Tibial nerve (tissue), 4 donors: ENCODE data around the gene CELSR3. TPM values are rescaled to one million over a fixed set of nuclear protein-coding genes. Genes with fewer than 3 reads are reported as not detected.

Experiments
- DNase-seq, 2 donors: peaks; one replicate each; pipeline ENCODE4 v3.0.0-alpha.2; 2019; ENCODE audit warnings: low spot score in 2 of 2
- H3K27ac ChIP-seq, 4 donors: fragments of 200-600 bp; sonication (generic) in 3 of 4; one replicate each; pipeline ENCODE4 v1.5.1; 2017 to 2019; ENCODE audit warnings: mild to moderate bottlenecking in 1 of 4
- H3K27me3 ChIP-seq, 2 donors: fragments of 200-600 bp; sonication (generic) in 1 of 2; one replicate each; pipeline versions ENCODE4 v1.5.1 to v1.6.0; 2017 to 2019
- H3K36me3 ChIP-seq, 3 donors: fragments of 200-600 bp; sonication (generic); one replicate each; pipeline ENCODE4 v1.5.1; 2018 to 2019
- H3K4me1 ChIP-seq, 4 donors: fragments of 200-600 bp; sonication (generic) in 3 of 4; one replicate each; pipeline ENCODE4 v1.5.1; 2017 to 2019
- H3K4me3 ChIP-seq, 4 donors: fragments of 200-600 bp; sonication (generic) in 3 of 4; one replicate each; pipeline ENCODE4 v1.5.1; 2017 to 2019; ENCODE audit warnings: mild to moderate bottlenecking in 1 of 4, moderate library complexity in 1 of 4
- H3K9me3 ChIP-seq, 4 donors: fragments of 200-600 bp; sonication (generic) in 3 of 4; one replicate each; pipeline ENCODE4 v1.5.1; 2017 to 2019
- CTCF ChIP-seq, 5 experiments: fragments of 200-600 bp in 3 of 5; fragments of 450-650 bp in 2 of 5; sonication (generic) in 3 of 5; IDR thresholded peaks; one replicate each; pipeline ENCODE4 v1.5.1; 2016 to 2019; ENCODE audit warnings: antibody characterized with exemption in 5 of 5, mild to moderate bottlenecking in 3 of 5, moderate library complexity in 2 of 5
- EP300 ChIP-seq, 2 donors: sonication (generic); formaldehyde crosslinking; IDR thresholded peaks; one replicate each; pipeline ENCODE4 v1.6.1; 2017; ENCODE audit warnings: antibody characterized with exemption in 2 of 2, mild to moderate bottlenecking in 1 of 2
- POLR2A ChIP-seq, 2 donors: fragments of 450-650 bp; IDR thresholded peaks; one replicate each; pipeline ENCODE4 v1.6.1; 2017; ENCODE audit warnings: antibody characterized with exemption in 2 of 2, mild to moderate bottlenecking in 2 of 2, moderate library complexity in 2 of 2
- WGBS, 2 donors: methylation state at CpG; one replicate each; pipeline ENCODE4 v1.1.5; 2018; 5-methylcytosine and 5-hydroxymethylcytosine counted together
- total RNA-seq, 4 donors: library from RNA; depleted of rRNA; stranded (reverse); fragments of >200 nt; gene quantifications; one replicate each; pipeline ENCODE4 v1.1.0, GENCODE V29; 2016

CELSR3 gene
- total RNA-seq, 4 donors from 2014 or later: 0.87 to 13.5 (median 1.5) TPM

GRCh38 chr3:48633743-48634142 lies 28.9 kb downstream of the CELSR3 start:
- H3K27me3 ChIP-seq: no peaks in the 10 kb centered on the region
- no peaks in the 10 kb centered on the region for H3K9me3 ChIP-seq
- H3K36me3 ChIP-seq: peaks cover 0 to 45% (median 0%) of the 10 kb centered on the region in 3 donors
- TF ChIP-seq CTCF (IDR thresholded peaks at IDR 0.05) (no peak), POLR2A (IDR thresholded peaks at IDR 0.05) (no peak), EP300 (IDR thresholded peaks at IDR 0.05) (no peak)
- H3K4me1 ChIP-seq: peaks cover 0 to 27% (median 19%) of the 10 kb centered on the region in 4 donors
- no peak for DNase-seq
- H3K27ac ChIP-seq: peak overlapping the region in 1 of 4 donors; percentile 75
- H3K4me3 ChIP-seq: no peak overlapping the region
- 82 to 84% methylated on average over 2 of the region's 2 CpGs for WGBS, 2 donors

- no peaks in the 10 kb centered on the region for H3K27me3 ChIP-seq
- no peak overlapping the region for H3K27ac ChIP-seq
- DNase-seq: no peak
- TF ChIP-seq POLR2A (IDR thresholded peaks at IDR 0.05): no peak
- TF ChIP-seq CTCF (IDR thresholded peaks at IDR 0.05): no peak
- no peak for TF ChIP-seq EP300 (IDR thresholded peaks at IDR 0.05)
- H3K36me3 ChIP-seq: peaks cover 0 to 50% (median 0%) of the 10 kb centered on the region in 3 donors
- no peaks in the 10 kb centered on the region for H3K9me3 ChIP-seq
- H3K4me1 ChIP-seq: peaks cover 0 to 27% (median 19%) of the 10 kb centered on the region in 4 donors
- 91 to 95% methylated on average over 15 of the region's 15 CpGs for WGBS, 2 donors
- H3K4me3 ChIP-seq: no peak overlapping the region
These were observed 29.4 kb downstream of the CELSR3 start for GRCh38 chr3:48633256-48633655.

DNA sequence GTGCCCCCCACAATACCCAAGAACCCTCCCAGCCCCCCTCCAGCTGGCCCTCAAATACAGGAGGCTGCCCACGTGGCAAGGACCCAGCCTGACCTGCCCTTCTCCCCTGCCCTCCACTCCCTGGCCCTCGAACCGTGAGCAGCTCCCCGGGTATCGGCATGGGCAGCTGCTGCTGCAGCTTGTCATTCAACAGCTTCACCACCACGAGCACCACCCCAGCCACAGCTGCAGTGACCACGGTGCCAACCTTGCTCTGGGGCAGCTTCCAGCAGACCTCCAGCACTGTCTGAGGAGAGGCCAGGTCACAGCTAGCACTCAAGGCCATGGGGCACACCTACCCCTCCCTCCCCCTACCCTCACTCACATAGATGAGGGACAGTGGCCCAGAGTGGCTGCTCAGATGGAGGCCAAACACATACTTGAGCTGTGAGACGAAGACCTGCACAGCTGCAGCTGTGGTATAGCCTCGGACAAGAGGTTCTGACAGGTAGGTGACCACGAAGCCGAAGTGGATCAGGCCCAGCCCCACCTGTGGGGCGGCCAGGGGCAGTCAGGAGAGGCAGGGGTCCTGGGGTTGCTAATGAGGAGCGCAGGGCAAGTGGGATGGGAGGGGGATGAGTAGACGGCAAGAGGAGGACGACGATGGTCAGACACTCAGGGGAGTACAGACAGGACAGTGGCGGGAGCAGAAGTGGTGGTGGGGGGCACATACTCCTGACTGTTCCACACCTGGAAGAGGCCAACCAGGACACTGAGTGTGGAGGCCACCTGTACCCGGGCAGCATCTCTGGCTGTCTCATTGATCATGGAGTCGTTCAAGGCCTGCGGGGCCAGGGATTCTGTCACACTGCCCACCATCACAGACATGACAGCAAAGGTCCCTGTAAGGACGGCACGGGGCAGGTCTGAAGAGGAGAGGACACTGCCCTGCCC lies 30.9 kb downstream of the CELSR3 start:
- H3K4me1 ChIP-seq: peaks cover 0 to 27% (median 19%) of the 10 kb centered on the region in 4 donors
- 85 to 90% methylated on average over 22 of the region's 22 CpGs for WGBS, 2 donors
- no peak overlapping the region for H3K4me3 ChIP-seq
- no peak for DNase-seq
- no peak for TF ChIP-seq CTCF (IDR thresholded peaks at IDR 0.05)
- no peak for TF ChIP-seq EP300 (IDR thresholded peaks at IDR 0.05)
- TF ChIP-seq POLR2A (IDR thresholded peaks at IDR 0.05): no peak
- H3K27ac ChIP-seq: no peak overlapping the region
- H3K9me3 ChIP-seq: no peaks in the 10 kb centered on the region
- no peaks in the 10 kb centered on the region for H3K27me3 ChIP-seq
- peaks cover 0 to 65% (median 0%) of the 10 kb centered on the region in 3 donors for H3K36me3 ChIP-seq

DNA sequence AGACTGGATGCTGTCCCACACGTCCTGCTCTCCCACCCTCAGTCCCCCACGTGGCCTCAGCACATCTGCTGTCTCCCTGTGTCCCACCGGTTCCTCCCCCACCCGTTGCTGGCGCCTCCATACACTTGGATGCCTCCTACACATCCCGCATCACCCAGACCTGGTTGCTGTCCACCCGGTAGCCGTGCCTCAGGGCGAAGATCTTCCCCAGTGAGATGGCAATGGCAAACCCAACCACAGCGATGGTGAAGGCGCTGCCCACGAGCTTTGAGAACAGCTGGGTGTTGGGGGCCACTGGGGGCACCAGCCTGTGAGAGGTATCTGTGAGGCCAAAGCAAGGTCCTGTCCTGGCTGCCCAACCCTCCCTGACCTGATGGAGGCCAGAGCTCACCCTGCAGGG lies 31.9 kb downstream of the CELSR3 start:
- peaks cover 0 to 74% (median 0%) of the 10 kb centered on the region in 3 donors for H3K36me3 ChIP-seq
- TF ChIP-seq EP300 (IDR thresholded peaks at IDR 0.05): no peak
- TF ChIP-seq POLR2A (IDR thresholded peaks at IDR 0.05): no peak
- no peak for TF ChIP-seq CTCF (IDR thresholded peaks at IDR 0.05)
- H3K27ac ChIP-seq: no peak overlapping the region
- no peaks in the 10 kb centered on the region for H3K27me3 ChIP-seq
- 80 to 92% methylated on average over 12 of the region's 12 CpGs for WGBS, 2 donors
- DNase-seq: no peak
- H3K9me3 ChIP-seq: no peaks in the 10 kb centered on the region
- H3K4me3 ChIP-seq: no peak overlapping the region
- H3K4me1 ChIP-seq: peaks cover 0 to 18% (median 13%) of the 10 kb centered on the region in 4 donors

GRCh38 chr3:48630407-48630806 lies 32.3 kb downstream of the CELSR3 start:
- Histone ChIP-seq H3K27ac (no peak overlapping the region), H3K4me3 (no peak overlapping the region), H3K4me1 (peaks cover 0 to 16% (median 12%) of the 10 kb centered on the region in 4 donors), H3K36me3 (peaks cover 0 to 78% (median 0%) of the 10 kb centered on the region in 3 donors), H3K9me3 (no peaks in the 10 kb centered on the region), H3K27me3 (no peaks in the 10 kb centered on the region)
- WGBS, 2 donors: 90 to 97% methylated on average over 4 to 8 of the region's 8 CpGs
- DNase-seq: no peak
- TF ChIP-seq POLR2A (IDR thresholded peaks at IDR 0.05): no peak
- TF ChIP-seq CTCF (IDR thresholded peaks at IDR 0.05): no peak
- TF ChIP-seq EP300 (IDR thresholded peaks at IDR 0.05): no peak
